Neuronal stem cell (in vitro differentiated cells): ENCODE results near the gene CUX1.

ENCODE experiments used
- DNase-seq: peaks from one replicate; pipeline ENCODE4 v3.0.0-alpha.2; 2013; ENCODE audit warnings: low spot score
- H2AFZ ChIP-seq: one replicate; pipeline ENCODE4 v1.6.1; 2013; ENCODE audit warnings: mild to moderate bottlenecking, low read length, inconsistent platforms
- H2AK5ac ChIP-seq: 2 replicates; pipeline ENCODE4 v1.6.1; 2013; ENCODE audit warnings: low read depth, mild to moderate bottlenecking, inconsistent platforms, low read length, moderate library complexity, mixed read lengths
- H2BK120ac ChIP-seq: 2 replicates; pipeline ENCODE4 v1.6.1; 2013; ENCODE audit warnings: low read depth, mild to moderate bottlenecking, inconsistent platforms, low read length, moderate library complexity, mixed read lengths
- H2BK12ac ChIP-seq: one replicate; pipeline ENCODE4 v1.6.1; 2013; ENCODE audit warnings: low read length, inconsistent platforms
- H2BK15ac ChIP-seq: 2 replicates; pipeline ENCODE4 v1.6.1; 2013; ENCODE audit warnings: mild to moderate bottlenecking, low read length, inconsistent platforms, mixed read lengths
- H2BK5ac ChIP-seq: one replicate; pipeline ENCODE4 v1.6.1; 2013; ENCODE audit warnings: inconsistent platforms, mild to moderate bottlenecking, low read length, moderate library complexity
- H3K14ac ChIP-seq: one replicate; pipeline ENCODE4 v1.6.1; 2013; ENCODE audit warnings: low read length, inconsistent platforms
- H3K18ac ChIP-seq: 2 replicates; pipeline ENCODE4 v1.6.1; 2013; ENCODE audit warnings: low read length, inconsistent platforms
- H3K23ac ChIP-seq: 2 replicates; pipeline ENCODE4 v1.6.1; 2013; ENCODE audit warnings: low read depth, mild to moderate bottlenecking, mixed read lengths, low read length, inconsistent platforms; ENCODE audit not compliant: poor library complexity
- H3K27ac ChIP-seq: replicated peaks from 3 replicates; pipeline ENCODE4 v1.5.1; 2013; ENCODE audit warnings: low read length, inconsistent platforms
- H3K27me3 ChIP-seq, 3 experiments: 2 replicates each; pipeline ENCODE4 v1.6.1; 2013; ENCODE audit warnings: low read length in 3 of 3, mild to moderate bottlenecking in 2 of 3, inconsistent platforms in 1 of 3, low read depth in 1 of 3, mixed read lengths in 1 of 3, moderate library complexity in 1 of 3; ENCODE audit not compliant: control insufficient read depth in 3 of 3, insufficient read depth in 3 of 3
- H3K36me3 ChIP-seq, 2 donors: replicated peaks in 1 of 2; 2 replicates each; pipeline ENCODE4 v1.6.1; 2013; ENCODE audit warnings: low read length in 2 of 2; ENCODE audit not compliant: control insufficient read depth in 2 of 2, insufficient read depth in 2 of 2
- H3K4ac ChIP-seq: 2 replicates; pipeline ENCODE4 v1.6.1; 2013; ENCODE audit warnings: inconsistent platforms, mild to moderate bottlenecking, low read length, moderate library complexity
- H3K4me1 ChIP-seq, 2 donors: 1 replicate in 1 of 2; 2 replicates in 1 of 2; pipeline ENCODE4 v1.6.1; 2013; ENCODE audit warnings: low read length in 2 of 2, low read depth in 1 of 2; ENCODE audit not compliant: control insufficient read depth in 2 of 2, insufficient read depth in 1 of 2
- H3K4me2 ChIP-seq: one replicate; pipeline ENCODE4 v1.6.1; 2013; ENCODE audit warnings: mild to moderate bottlenecking, low read length, inconsistent platforms; ENCODE audit not compliant: insufficient read depth, poor library complexity, severe bottlenecking
- H3K4me3 ChIP-seq, 2 donors: 2 replicates each; pipeline ENCODE4 v1.5.1; 2013; ENCODE audit warnings: low read length in 2 of 2, mild to moderate bottlenecking in 2 of 2, inconsistent platforms in 1 of 2, moderate library complexity in 1 of 2
- H3K79me1 ChIP-seq: one replicate; pipeline ENCODE4 v1.6.1; 2013; ENCODE audit warnings: low read depth, mild to moderate bottlenecking, inconsistent platforms, low read length, moderate library complexity
- H3K9ac ChIP-seq: one replicate; pipeline ENCODE4 v1.6.1; 2013; ENCODE audit warnings: mild to moderate bottlenecking, low read depth, low read length, inconsistent platforms; ENCODE audit not compliant: poor library complexity
- H3K9me3 ChIP-seq, 2 donors: replicated peaks in 1 of 2; 2 replicates each; pipeline versions ENCODE3 to v1.6.1; 2013; ENCODE audit warnings: low read length in 2 of 2, mild to moderate bottlenecking in 2 of 2, inconsistent platforms in 1 of 2, low read depth in 1 of 2, mixed read lengths in 1 of 2, moderate library complexity in 1 of 2; ENCODE audit not compliant: control insufficient read depth in 2 of 2, insufficient read depth in 1 of 2
- H4K8ac ChIP-seq: one replicate; pipeline ENCODE4 v1.6.1; 2013; ENCODE audit warnings: low read depth, mild to moderate bottlenecking, inconsistent platforms, low read length, moderate library complexity
- H4K91ac ChIP-seq: one replicate; pipeline ENCODE4 v1.6.1; 2013; ENCODE audit warnings: low read length, low read depth, mild to moderate bottlenecking, inconsistent platforms; ENCODE audit not compliant: poor library complexity
- WGBS, 2 donors: extraction: QIAGEN DNeasy Blood & Tissue Kit; methylation state at CpG; one replicate each; pipeline ENCODE4 v1.1.7; 2013; ENCODE audit warnings: missing lambda C conversion rate in 2 of 2, mixed read lengths in 1 of 2; ENCODE audit not compliant: insufficient read length in 2 of 2, insufficient replicate concordance in 1 of 2; ENCODE audit errors: extremely low coverage in 2 of 2; 5-methylcytosine and 5-hydroxymethylcytosine counted together

The CUX1 gene

DNA sequence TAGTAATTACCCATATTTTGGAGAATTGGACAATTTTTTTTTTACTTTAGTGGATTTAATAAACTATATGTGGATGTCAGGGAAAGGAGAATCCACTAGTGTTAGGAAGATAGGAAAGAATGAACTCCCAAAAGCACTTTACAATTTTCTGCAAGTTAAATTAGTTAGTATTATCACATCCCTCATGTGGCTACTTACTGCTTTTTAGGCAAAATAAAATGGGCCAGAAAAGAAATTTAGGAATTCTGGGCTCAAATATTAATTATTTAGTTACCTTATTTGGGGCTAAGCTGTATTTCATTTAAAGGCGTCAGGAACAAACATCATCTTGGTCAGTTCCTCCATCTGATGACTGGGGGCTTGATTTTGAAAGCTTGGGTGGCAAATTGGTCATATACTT is 4.8 kb upstream of the CUX1 start:
- H2BK5ac ChIP-seq, result no peak overlapping the region
- H4K91ac ChIP-seq, result no peak overlapping the region
- DNase-seq, result no peak
- peaks cover 3% of the 10 kb centered on the region for H3K79me1 ChIP-seq
- no peak overlapping the region for H2BK120ac ChIP-seq
- H3K4ac ChIP-seq, result no peak overlapping the region
- peaks cover 7 to 39% (median 18%) of the 10 kb centered on the region in 3 experiments for H3K27me3 ChIP-seq
- H3K27ac ChIP-seq, result no peak overlapping the region
- H4K8ac ChIP-seq, result no peak overlapping the region
- no peak overlapping the region for H3K4me3 ChIP-seq
- H2BK12ac ChIP-seq, result no peak overlapping the region
- no peaks in the 10 kb centered on the region for H3K9me3 ChIP-seq
- H3K14ac ChIP-seq, result no peak overlapping the region
- H2AK5ac ChIP-seq, result no peak overlapping the region
- no CpG with 5 or more reads among the region's 1 CpG for WGBS, 2 donors
- no peaks in the 10 kb centered on the region for H3K36me3 ChIP-seq
- H3K9ac ChIP-seq, result no peak overlapping the region
- H3K23ac ChIP-seq, result no peak overlapping the region
- no peak overlapping the region for H3K4me2 ChIP-seq
- H3K4me1 ChIP-seq, result peaks cover 2 to 3% of the 10 kb centered on the region in 2 donors
- H2AFZ ChIP-seq, result no peak overlapping the region
- no peak overlapping the region for H3K18ac ChIP-seq
- no peak overlapping the region for H2BK15ac ChIP-seq

DNA sequence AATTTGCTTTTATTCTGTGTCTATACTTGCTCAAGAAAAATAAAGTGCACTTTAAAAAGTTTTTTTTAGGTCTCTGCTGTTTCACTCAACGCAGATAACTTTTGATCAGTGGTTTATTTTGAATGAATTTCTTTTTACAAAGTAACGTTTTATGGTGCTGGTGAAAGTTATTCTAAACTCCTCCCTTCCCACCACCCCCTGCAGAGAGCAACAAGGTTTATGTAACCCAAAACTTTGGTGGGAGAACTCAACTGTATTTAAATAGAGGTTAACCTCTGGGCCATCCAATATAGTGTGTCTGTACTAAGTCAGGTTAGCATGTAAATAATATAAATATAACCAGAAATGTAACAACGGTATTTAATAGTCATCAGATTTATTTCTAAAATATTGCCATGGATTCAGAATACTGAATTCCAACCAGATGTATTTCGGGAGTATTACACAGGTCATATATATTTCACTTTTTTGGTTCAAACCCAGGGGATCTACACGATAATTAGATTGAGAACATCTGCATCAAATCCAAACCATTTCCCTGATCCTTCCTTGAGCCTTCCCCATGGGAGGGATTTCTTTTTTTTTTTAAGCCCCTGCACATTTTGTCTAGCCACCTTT is 3.9 kb upstream of the CUX1 start:
- Histone ChIP-seq H3K79me1 (peaks cover 3% of the 10 kb centered on the region), H3K23ac (no peak overlapping the region), H3K36me3 (no peaks in the 10 kb centered on the region), H3K9ac (no peak overlapping the region), H2AK5ac (no peak overlapping the region), H3K4me1 (peaks cover 5 to 6% of the 10 kb centered on the region in 2 donors), H2BK12ac (no peak overlapping the region), H3K27ac (no peak overlapping the region), H3K18ac (no peak overlapping the region), H2BK120ac (no peak overlapping the region), H3K4ac (no peak overlapping the region), H3K14ac (no peak overlapping the region), H4K8ac (no peak overlapping the region), H2BK5ac (no peak overlapping the region), H2BK15ac (no peak overlapping the region), H3K4me2 (no peak overlapping the region), H2AFZ (no peak overlapping the region), H3K9me3 (no peaks in the 10 kb centered on the region), H4K91ac (no peak overlapping the region), H3K4me3 (no peak overlapping the region), H3K27me3 (peaks cover 7 to 39% (median 18%) of the 10 kb centered on the region in 3 experiments)
- DNase-seq, result no peak
- no CpG with 5 or more reads among the region's 5 CpGs for WGBS, 2 donors

DNA sequence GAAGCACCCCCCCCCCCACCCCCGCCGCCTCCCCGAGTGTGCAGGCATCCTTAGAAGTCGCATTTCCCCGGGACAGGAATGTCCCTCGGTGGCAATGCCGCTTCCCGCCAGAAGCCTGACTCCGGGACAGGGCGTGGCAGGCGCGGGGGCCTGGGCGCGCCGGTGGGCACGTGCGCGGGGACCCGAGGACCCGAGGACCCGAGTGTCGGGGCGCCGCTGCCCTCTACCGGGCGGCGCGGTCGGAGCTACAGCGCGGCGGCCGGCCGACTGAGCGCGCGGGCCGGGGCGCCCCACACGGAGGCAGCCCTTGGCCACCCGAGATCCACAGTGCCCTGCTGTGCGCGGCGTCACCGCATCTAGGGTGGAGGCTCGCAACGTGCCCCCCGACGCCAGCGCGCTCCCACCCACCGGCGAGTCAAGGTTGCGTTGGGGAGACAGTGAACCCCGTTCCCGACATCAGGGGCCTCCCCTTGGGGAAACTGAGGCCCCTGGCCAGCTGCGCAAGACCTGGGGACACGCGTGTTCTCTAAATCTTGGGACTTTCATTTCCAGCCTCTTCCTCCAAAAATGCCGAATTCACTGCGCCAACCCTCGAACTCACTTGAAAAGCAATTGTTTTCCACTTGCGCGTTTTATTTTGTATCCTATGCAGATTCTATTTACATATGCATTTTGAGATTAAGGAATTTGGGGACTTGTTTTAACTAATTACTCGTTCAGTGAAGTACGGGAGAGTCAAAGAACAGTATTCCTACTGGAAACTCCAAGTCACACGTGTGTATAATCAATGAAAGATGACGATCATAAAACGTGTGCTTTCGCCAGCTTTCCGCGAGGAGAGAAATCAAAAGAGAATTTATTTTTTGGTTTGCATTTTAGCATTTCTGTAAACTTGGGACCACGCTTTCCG is 3.1 kb upstream of the CUX1 start:
- Histone ChIP-seq H2BK120ac (no peak overlapping the region), H2AK5ac (peak overlapping the region; percentile 64), H3K4me3 (peak overlapping the region; percentile 51 to 68), H2BK5ac (no peak overlapping the region), H2BK15ac (no peak overlapping the region), H3K9ac (peak overlapping the region; percentile 37), H2AFZ (peak overlapping the region; percentile 93), H4K91ac (no peak overlapping the region), H3K27ac (no peak overlapping the region), H3K4ac (no peak overlapping the region), H3K27me3 (peaks cover 7 to 39% (median 18%) of the 10 kb centered on the region in 3 experiments), H3K18ac (peak overlapping the region; percentile 88), H3K36me3 (no peaks in the 10 kb centered on the region), H4K8ac (no peak overlapping the region), H3K4me1 (peaks cover 8 to 9% of the 10 kb centered on the region in 2 donors), H3K14ac (no peak overlapping the region), H3K79me1 (peaks cover 5% of the 10 kb centered on the region), H3K4me2 (peak overlapping the region; percentile 93), H3K9me3 (no peaks in the 10 kb centered on the region), H2BK12ac (no peak overlapping the region), H3K23ac (peak overlapping the region; percentile 94)
- peak; percentile 63 for DNase-seq
- WGBS, 2 donors, result no CpG with 5 or more reads among the region's 74 CpGs
